Sigmoid colon (tissue), 7 donors: Measurements from ENCODE around the gene FMNL2. TPM values are rescaled to one million over a fixed set of nuclear protein-coding genes. Genes with fewer than 3 reads are reported as not detected.

ENCODE experiments used
- DNase-seq: peaks from one replicate; pipeline ENCODE4 v3.0.0-alpha.2; 2019
- H3K27ac ChIP-seq, 4 donors: fragments of 200-600 bp; sonication (generic); one replicate each; pipeline ENCODE4 v1.5.1; 2016 to 2019; ENCODE audit warnings: mild to moderate bottlenecking in 1 of 4
- H3K27me3 ChIP-seq, 3 donors: fragments of 200-600 bp; sonication (generic); one replicate each; pipeline ENCODE4 v1.5.1; 2019; ENCODE audit warnings: mild to moderate bottlenecking in 1 of 3
- H3K36me3 ChIP-seq, 4 donors: fragments of 200-600 bp; sonication (generic); one replicate each; pipeline ENCODE4 v1.5.1; 2016 to 2019
- H3K4me1 ChIP-seq, 4 donors: fragments of 200-600 bp; sonication (generic); one replicate each; pipeline ENCODE4 v1.5.1; 2017 to 2019
- H3K4me3 ChIP-seq, 4 donors: fragments of 200-600 bp; sonication (generic); one replicate each; pipeline ENCODE4 v1.5.1; 2017 to 2019; ENCODE audit warnings: mild to moderate bottlenecking in 2 of 4, moderate library complexity in 1 of 4
- H3K9me3 ChIP-seq, 4 donors: fragments of 200-600 bp in 3 of 4; sonication (generic) in 3 of 4; one replicate each; pipeline versions ENCODE4 v1.5.1 to v1.6.1; 2013 to 2019
- CTCF ChIP-seq, 4 experiments: fragments of 450-650 bp in 3 of 4; fragments of 200-600 bp in 1 of 4; IDR thresholded peaks; one replicate each; pipeline ENCODE4 v1.5.1; 2016 to 2019; ENCODE audit warnings: antibody characterized with exemption in 4 of 4, mild to moderate bottlenecking in 3 of 4, moderate library complexity in 2 of 4
- EP300 ChIP-seq, 4 donors: sonication (generic); formaldehyde crosslinking; IDR thresholded peaks; one replicate each; pipeline ENCODE4 v1.6.1; 2017; ENCODE audit warnings: antibody characterized with exemption in 4 of 4
- POLR2A ChIP-seq, 2 donors: fragments of 450-650 bp; IDR thresholded peaks; one replicate each; pipeline ENCODE4 v1.6.1; 2016; ENCODE audit warnings: antibody characterized with exemption in 2 of 2, mild to moderate bottlenecking in 2 of 2, moderate library complexity in 2 of 2
- POLR2AphosphoS5 ChIP-seq, 4 donors: sonication (generic); formaldehyde crosslinking; IDR thresholded peaks; one replicate each; pipeline ENCODE4 v1.6.1; 2017; ENCODE audit warnings: antibody characterized with exemption in 4 of 4
- WGBS, 2 donors: extraction: QIAGEN DNeasy Blood & Tissue Kit; methylation state at CpG; one replicate each; pipeline ENCODE4 v1.1.7; 2013; 5-methylcytosine and 5-hydroxymethylcytosine counted together
- intact Hi-C: fragments of 100-400 bp; cut with DNase I; formaldehyde crosslinking; loops from one replicate; pipeline ENCODE4 v1.15.1; 2023
- polyA plus RNA-seq, 3 donors: library from polyadenylated mRNA; stranded (reverse); fragments of 200-250 nt; gene quantifications; one replicate each; pipeline ENCODE4 v1.2.3, GENCODE V29; 2013
- total RNA-seq, 4 donors: library from RNA; depleted of rRNA; stranded (reverse); fragments of >200 nt; gene quantifications; one replicate each; pipeline ENCODE4 v1.1.0, GENCODE V29; 2016
- donor health status: healthy with polysubstance abuse.
- donor health status: Bipolar disorder and iron deficiency.
- donor health status: healthy.

Gene FMNL2
- total and polyA plus RNA-seq, 7 donors: 9.4 to 30.5 (median 17.8) TPM

GRCh38 chr2:152464851-152465470, 130.0 kb downstream of the FMNL2 start:
- intact Hi-C loops: loop anchor here (10.0 kb wide), 1 partner anchor 130 kb away; the partner anchor contains the start of gene FMNL2
- 91 to 95% methylated on average over 7 of the region's 7 CpGs for WGBS, 2 donors
- H3K4me1 ChIP-seq: peaks cover 0 to 40% (median 34%) of the 10 kb centered on the region in 4 donors
- TF ChIP-seq POLR2A (IDR thresholded peaks at IDR 0.05) (no peak), POLR2AphosphoS5 (IDR thresholded peaks at IDR 0.05) (no peak), EP300 (IDR thresholded peaks at IDR 0.05) (no peak), CTCF (IDR thresholded peaks at IDR 0.05) (no peak)
- no peak overlapping the region for H3K4me3 ChIP-seq
- no peak overlapping the region for H3K27ac ChIP-seq
- no peaks in the 10 kb centered on the region for H3K36me3 ChIP-seq
- no peaks in the 10 kb centered on the region for H3K9me3 ChIP-seq
- no peaks in the 10 kb centered on the region for H3K27me3 ChIP-seq
- no peak for DNase-seq

- H3K27me3 ChIP-seq: no peaks in the 10 kb centered on the region
- WGBS, 2 donors: 83% methylated on average over 3 of the region's 3 CpGs
- no peaks in the 10 kb centered on the region for H3K9me3 ChIP-seq
- DNase-seq: no peak
- no peaks in the 10 kb centered on the region for H3K36me3 ChIP-seq
- no peak overlapping the region for H3K4me3 ChIP-seq
- H3K4me1 ChIP-seq: peaks cover 0 to 40% (median 35%) of the 10 kb centered on the region in 4 donors
- no peak overlapping the region for H3K27ac ChIP-seq
- TF ChIP-seq CTCF (IDR thresholded peaks at IDR 0.05) (no peak), POLR2A (IDR thresholded peaks at IDR 0.05) (no peak), POLR2AphosphoS5 (IDR thresholded peaks at IDR 0.05) (no peak), EP300 (IDR thresholded peaks at IDR 0.05) (no peak)
- intact Hi-C loops: loop anchor here (10.0 kb wide), 1 partner anchor 131 kb away; the partner anchor contains the start of gene FMNL2
These were observed 130.6 kb downstream of the FMNL2 start for GRCh38 chr2:152465541-152465940.

- TF ChIP-seq CTCF (IDR thresholded peaks at IDR 0.05): no peak
- H3K4me1 ChIP-seq: peaks cover 0 to 43% (median 37%) of the 10 kb centered on the region in 4 donors
These were observed 131.1 kb downstream of the FMNL2 start for GRCh38 chr2:152466041-152466440.

GRCh38 chr2:152466980-152467676, 132.2 kb downstream of the FMNL2 start:
- Histone ChIP-seq H3K36me3 (no peaks in the 10 kb centered on the region), H3K27me3 (no peaks in the 10 kb centered on the region), H3K4me1 (peaks cover 0 to 52% (median 47%) of the 10 kb centered on the region in 4 donors), H3K4me3 (no peak overlapping the region), H3K9me3 (no peaks in the 10 kb centered on the region), H3K27ac (peak overlapping the region; percentile 1 to 57 (median 49))
- no peak for TF ChIP-seq POLR2AphosphoS5 (IDR thresholded peaks at IDR 0.05)
- TF ChIP-seq CTCF (IDR thresholded peaks at IDR 0.05): no peak
- TF ChIP-seq POLR2A (IDR thresholded peaks at IDR 0.05): no peak
- TF ChIP-seq EP300 (IDR thresholded peaks at IDR 0.05): no peak
- WGBS, 2 donors: 64 to 86% methylated on average over 10 of the region's 10 CpGs
- intact Hi-C loops: loop anchor here (10.0 kb wide), 1 partner anchor 132 kb away; the partner anchor contains the start of gene FMNL2
- peak; percentile 70 for DNase-seq

More at GRCh38 chr2:152466041-152466440, 131.1 kb downstream of the FMNL2 start:
- Histone ChIP-seq H3K27ac (peak overlapping the region in 1 of 4 donors; percentile 6), H3K27me3 (no peaks in the 10 kb centered on the region), H3K4me3 (no peak overlapping the region), H3K9me3 (no peaks in the 10 kb centered on the region), H3K36me3 (no peaks in the 10 kb centered on the region)
- intact Hi-C loops: loop anchor here (10.0 kb wide), 1 partner anchor 131 kb away; the partner anchor contains the start of gene FMNL2
- WGBS, 2 donors: 54 to 74% methylated on average over 6 of the region's 6 CpGs
- no peak for DNase-seq
